H1 (cell line): Measurements from ENCODE around the gene DIAPH2.

Experiments used
- BACH1 ChIP-seq: IDR thresholded peaks from 2 replicates; pipeline ENCODE4 v1.6.1; 2012; ENCODE audit warnings: low read length, improper control_type of control experiment
- BRCA1 ChIP-seq: IDR thresholded peaks from 2 replicates; pipeline ENCODE4 v1.6.1; 2012; ENCODE audit warnings: low read depth, low read length, improper control_type of control experiment
- CREB1 ChIP-seq: IDR thresholded peaks from 2 replicates; pipeline ENCODE4 v1.6.1; 2012; ENCODE audit warnings: inconsistent platforms
- CTCF ChIP-seq, 3 experiments: IDR thresholded peaks; 1 replicate in 2 of 3; 2 replicates in 1 of 3; pipeline versions ENCODE4 v1.5.1 to v1.6.1; 2011; ENCODE audit warnings: low read length in 3 of 3, mild to moderate bottlenecking in 3 of 3, inconsistent platforms in 2 of 3, low read depth in 1 of 3, moderate library complexity in 1 of 3; ENCODE audit not compliant: insufficient read depth in 1 of 3; ENCODE audit errors: control extremely low read depth in 1 of 3
- JUN ChIP-seq: IDR thresholded peaks from 2 replicates; pipeline ENCODE4 v1.6.1; 2011; ENCODE audit warnings: low read depth, mild to moderate bottlenecking, improper control_type of control experiment, low read length
- JUND ChIP-seq: IDR thresholded peaks from 2 replicates; pipeline ENCODE4 v1.6.1; 2011; ENCODE audit warnings: mild to moderate bottlenecking, improper control_type of control experiment, low read length
- POLR2AphosphoS5 ChIP-seq: IDR thresholded peaks from 2 replicates; pipeline ENCODE4 v1.6.1; 2011; ENCODE audit warnings: low read depth, low read length
- RAD21 ChIP-seq, 2 experiments: IDR thresholded peaks in 1 of 2; conservative IDR thresholded peaks in 1 of 2; 2 replicates each; pipeline ENCODE4 v1.6.1; 2011; ENCODE audit warnings: low read depth in 2 of 2, low read length in 2 of 2, improper control_type of control experiment in 1 of 2, inconsistent platforms in 1 of 2, mild to moderate bottlenecking in 1 of 2, moderate library complexity in 1 of 2
- RNF2 ChIP-seq: fragments of 200-900, 300-1000 bp; sonication (generic); IDR thresholded peaks from 2 replicates; pipeline ENCODE4 v1.7.1; 2016; ENCODE audit warnings: borderline replicate concordance, low read depth, mild to moderate bottlenecking, antibody characterized with exemption, low read length; ENCODE audit not compliant: poor library complexity, severe bottlenecking; ENCODE audit errors: missing control alignments
- SAP30 ChIP-seq: fragments of 300-600 bp; sonication (generic); IDR thresholded peaks from 2 replicates; pipeline ENCODE4 v1.7.1; 2012; ENCODE audit warnings: low read length, moderate library complexity, mild to moderate bottlenecking, inconsistent platforms; ENCODE audit not compliant: insufficient read depth, insufficient replicate concordance
- SIX5 ChIP-seq: IDR thresholded peaks from 2 replicates; pipeline ENCODE4 v1.6.1; 2011; ENCODE audit warnings: mild to moderate bottlenecking, low read depth, low read length
- SUZ12 ChIP-seq: fragments of 200-600 bp; sonication (generic); IDR thresholded peaks from 2 replicates; pipeline ENCODE4 v1.6.1; 2012; ENCODE audit warnings: mild to moderate bottlenecking, inconsistent platforms, low read length, moderate library complexity, mixed read lengths
- TAF7 ChIP-seq: optimal IDR thresholded peaks from 2 replicates; pipeline ENCODE3; 2011; ENCODE audit warnings: low read depth, mild to moderate bottlenecking, inconsistent platforms, low read length, moderate library complexity, borderline replicate concordance
- TBP ChIP-seq: IDR thresholded peaks from 2 replicates; pipeline ENCODE4 v1.6.1; 2011; ENCODE audit warnings: low read depth, low read length, improper control_type of control experiment

DNA sequence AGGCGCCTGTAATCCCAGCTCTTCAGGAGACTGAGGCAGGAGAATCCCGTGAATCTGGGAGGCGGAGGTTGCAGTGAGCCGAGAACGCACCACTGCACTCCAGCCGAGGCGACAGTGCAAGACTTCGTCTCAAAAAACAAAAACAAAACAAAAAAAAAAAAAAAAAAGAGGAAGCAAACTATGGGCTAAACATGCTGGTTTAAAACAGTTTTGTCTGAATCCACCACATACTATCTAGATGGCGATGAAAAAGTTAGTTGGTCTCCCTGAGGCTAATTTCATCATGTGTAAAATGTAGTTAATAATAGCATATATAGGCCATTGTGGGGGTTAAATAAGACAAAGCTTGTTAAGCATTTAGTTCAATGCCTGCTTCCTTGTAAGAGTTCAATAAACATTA, 650.2 kb downstream of the DIAPH2 start:
- no peak for TF ChIP-seq RAD21 (IDR thresholded peaks at IDR 0.05 in 1 of 2, conservative IDR thresholded peaks at IDR 0.05 in 1 of 2; ENCODE audit: low read depth in 2 of 2, low read length in 2 of 2)
- TF ChIP-seq POLR2AphosphoS5 = no peak
- no peak for TF ChIP-seq CTCF (IDR thresholded peaks at IDR 0.05; ENCODE audit: control extremely low read depth in 1 of 3, insufficient read depth in 1 of 3, low read depth in 1 of 3, low read length in 3 of 3)
- TF ChIP-seq SIX5 = no peak
- no peak for TF ChIP-seq JUN
- no peak for TF ChIP-seq BACH1
- no peak for TF ChIP-seq SAP30
- TF ChIP-seq BRCA1 = no peak
- TF ChIP-seq JUND = no peak
- no peak for TF ChIP-seq TAF7
- no peak for TF ChIP-seq CREB1
- TF ChIP-seq TBP = no peak
- TF ChIP-seq RNF2 = no peak
- no peak for TF ChIP-seq SUZ12
